Heart left ventricle (tissue), 13 donors: Measurements from ENCODE around the gene PERM1.

ENCODE experiments used
- CTCF ChIP-seq, 12 donors: fragments of 200-600 bp; sonication (generic) in 4 of 12; IDR thresholded peaks; one replicate each; pipeline versions ENCODE4 v1.5.0 to v1.8.0; 2018 to 2022; ENCODE audit warnings: antibody characterized with exemption in 12 of 12, mild to moderate bottlenecking in 5 of 12
- POLR2A ChIP-seq, 2 donors: fragments of 450-650 bp; IDR thresholded peaks; one replicate each; pipeline ENCODE4 v1.6.1; 2017; ENCODE audit warnings: antibody characterized with exemption in 2 of 2, mild to moderate bottlenecking in 2 of 2, moderate library complexity in 2 of 2
- donor health status: ischemic (EF 13 %, LVEDD 7.1; RV severe dilation, severe dysfunction).
- donor health status: DM: no; HTN: yes; CAD: no.
- donor health status: DM: no; HTN: no; CAD: no.
- donor health status: ischemic (EF 25% LVEDD 6.9; RV normal size, moderate dysfunction).
- donor health status: ischemic (EF 25% LVEDD 5.7; RV mildly dilated, moderate dysfunction).
- donor health status: ischemic (EF 35%, LVEDD 5.7; RV mildly dilated, moderate dysfunction).
- donor health status: nonischemic (EF 11% LVEDD 7.7; RV severe dilation, severe dysfunction).
- donor health status: DM: yes; HTN: yes; CAD: no.
- donor health status: PGD.
- donor health status: ischemic (EF 29% LVEDD 5.4; RV normal size, mild dysfunction).
- donor health status: nonischemic (EF 23%, LVEDD 6.1; RV moderate dilation, normal function).

DNA sequence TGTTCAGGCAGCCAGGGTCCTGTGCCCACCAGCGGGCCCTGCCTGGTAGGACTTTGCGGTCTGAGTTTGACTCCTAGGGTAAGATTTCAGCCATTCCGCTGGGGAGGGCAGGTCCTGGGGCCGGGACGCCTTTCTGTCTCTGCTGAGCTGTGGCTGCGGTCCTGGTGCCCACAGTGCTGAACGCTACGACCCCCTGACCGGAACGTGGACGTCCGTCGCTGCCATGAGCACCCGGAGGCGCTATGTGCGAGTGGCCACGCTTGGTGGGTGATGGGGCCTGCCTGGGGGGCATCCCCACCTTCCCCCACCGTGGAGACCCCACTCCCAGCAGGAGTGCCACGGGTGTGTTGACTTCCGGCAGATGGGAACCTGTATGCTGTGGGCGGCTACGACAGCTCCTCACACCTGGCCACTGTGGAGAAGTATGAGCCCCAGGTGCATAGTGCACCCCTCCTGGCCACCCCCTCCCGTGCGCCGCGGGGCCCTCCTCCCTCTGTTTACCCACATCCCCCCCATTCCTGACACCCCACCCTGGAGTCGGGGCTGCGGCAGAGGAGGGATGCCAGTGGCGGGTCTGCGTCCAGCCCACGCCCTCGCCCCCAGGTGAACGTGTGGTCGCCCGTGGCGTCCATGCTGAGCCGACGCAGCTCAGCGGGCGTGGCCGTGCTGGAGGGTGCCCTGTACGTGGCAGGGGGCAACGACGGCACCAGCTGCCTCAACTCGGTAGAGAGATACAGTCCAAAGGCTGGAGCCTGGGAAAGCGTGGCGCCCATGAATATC is 18.0 kb downstream of the PERM1 start:
- TF ChIP-seq CTCF (IDR thresholded peaks at IDR 0.05) (no peak), POLR2A (IDR thresholded peaks at IDR 0.05) (no peak)
